NCI-H187 treated with DMSO at 0.1 percent for 48 hours (cell line): Measurements from ENCODE around the gene MCU.

Experiments
- DNase-seq: peaks from one replicate; lab custom pipeline; 2025; lab: John Stamatoyannopoulos, UW

The MCU gene

DNA sequence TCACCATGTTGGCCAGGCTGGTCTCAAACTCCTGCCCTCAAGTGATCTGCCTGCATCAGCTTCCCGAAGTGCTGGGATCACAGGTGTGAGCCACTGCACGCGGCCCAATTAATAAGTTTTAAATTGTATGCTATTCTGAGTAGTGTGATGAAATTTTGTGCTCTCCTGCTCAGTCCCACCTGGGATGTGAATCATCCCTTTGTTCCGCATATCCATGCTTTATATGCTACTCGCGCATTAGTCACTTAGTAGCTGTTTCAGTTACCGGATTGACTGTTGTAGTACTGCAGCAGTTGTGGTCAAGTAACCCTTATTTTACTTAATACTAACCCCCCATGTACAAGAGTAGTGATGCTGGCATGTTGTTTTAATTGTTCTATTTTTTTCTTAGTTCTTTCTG is 154.3 kb downstream of the MCU start:
- no peak for DNase-seq

DNA sequence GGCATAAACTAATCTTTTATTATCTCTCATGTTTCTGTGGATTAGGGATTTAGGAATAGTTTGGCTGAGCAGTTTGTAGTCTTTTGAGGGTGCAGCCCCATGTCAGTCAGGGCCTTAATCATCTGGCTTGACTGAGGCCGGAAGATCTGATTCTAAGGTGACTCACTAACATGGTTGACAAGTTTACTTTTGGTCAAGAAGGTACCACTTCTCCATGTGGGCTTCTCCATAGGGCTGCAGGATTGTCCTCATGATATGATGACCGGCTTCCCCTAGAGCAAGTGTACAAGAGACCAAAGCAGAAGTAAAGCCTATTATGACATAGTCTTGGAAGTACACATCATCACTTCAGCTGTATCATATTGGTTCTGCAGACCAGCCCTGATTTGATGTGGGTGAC is 155.7 kb downstream of the MCU start:
- DNase-seq = no peak

GRCh38 chr10:72850861-72851260 is 158.9 kb downstream of the MCU start:
- no peak for DNase-seq

GRCh38 chr10:72851509-72851908 is 159.6 kb downstream of the MCU start:
- no peak for DNase-seq

GRCh38 chr10:72852508-72852907 is 160.6 kb downstream of the MCU start:
- DNase-seq = no peak

DNA sequence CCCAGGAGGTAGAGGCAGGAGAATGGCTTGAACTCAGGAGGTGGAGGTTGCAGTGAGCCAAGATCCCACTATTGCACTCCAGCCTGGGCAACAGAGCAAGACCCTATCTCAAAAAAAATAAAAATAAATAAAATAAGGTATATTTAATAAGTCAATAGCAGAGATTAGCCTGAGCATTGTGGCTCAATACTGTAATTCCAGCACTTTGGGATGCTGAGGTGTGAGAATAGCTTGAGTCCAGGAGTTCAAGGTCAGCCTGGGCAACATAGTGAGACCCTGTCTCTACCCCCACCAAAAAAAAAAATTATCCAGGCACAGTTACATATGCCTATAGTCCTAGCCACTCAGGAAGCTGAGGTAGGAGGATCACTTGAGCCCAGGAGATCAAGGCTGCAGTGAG is 163.2 kb downstream of the MCU start:
- no peak for DNase-seq

GRCh38 chr10:72855790-72856189 is 163.8 kb downstream of the MCU start:
- DNase-seq = no peak

DNA sequence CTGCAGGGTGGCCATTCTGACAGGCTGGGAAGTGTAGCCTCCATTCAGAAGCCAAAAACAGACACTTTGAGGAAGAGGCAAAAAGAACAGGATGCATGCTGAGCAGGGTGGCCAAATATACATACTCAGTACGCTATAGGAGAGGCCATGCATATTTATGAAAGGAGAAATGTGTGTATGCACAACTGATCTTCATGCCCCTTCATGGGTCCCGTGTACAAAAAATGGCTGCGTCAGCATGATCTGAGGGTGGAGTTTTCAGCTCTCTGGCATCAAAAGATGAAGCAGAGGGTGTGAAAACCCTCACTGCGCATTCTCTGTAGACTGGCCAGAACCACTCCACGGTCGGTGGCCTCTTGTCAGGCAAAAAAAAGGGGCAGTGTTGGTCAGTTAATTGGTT is 166.1 kb downstream of the MCU start:
- DNase-seq = no peak

GRCh38 chr10:72862957-72863356 is 171.0 kb downstream of the MCU start:
- no peak for DNase-seq

DNA sequence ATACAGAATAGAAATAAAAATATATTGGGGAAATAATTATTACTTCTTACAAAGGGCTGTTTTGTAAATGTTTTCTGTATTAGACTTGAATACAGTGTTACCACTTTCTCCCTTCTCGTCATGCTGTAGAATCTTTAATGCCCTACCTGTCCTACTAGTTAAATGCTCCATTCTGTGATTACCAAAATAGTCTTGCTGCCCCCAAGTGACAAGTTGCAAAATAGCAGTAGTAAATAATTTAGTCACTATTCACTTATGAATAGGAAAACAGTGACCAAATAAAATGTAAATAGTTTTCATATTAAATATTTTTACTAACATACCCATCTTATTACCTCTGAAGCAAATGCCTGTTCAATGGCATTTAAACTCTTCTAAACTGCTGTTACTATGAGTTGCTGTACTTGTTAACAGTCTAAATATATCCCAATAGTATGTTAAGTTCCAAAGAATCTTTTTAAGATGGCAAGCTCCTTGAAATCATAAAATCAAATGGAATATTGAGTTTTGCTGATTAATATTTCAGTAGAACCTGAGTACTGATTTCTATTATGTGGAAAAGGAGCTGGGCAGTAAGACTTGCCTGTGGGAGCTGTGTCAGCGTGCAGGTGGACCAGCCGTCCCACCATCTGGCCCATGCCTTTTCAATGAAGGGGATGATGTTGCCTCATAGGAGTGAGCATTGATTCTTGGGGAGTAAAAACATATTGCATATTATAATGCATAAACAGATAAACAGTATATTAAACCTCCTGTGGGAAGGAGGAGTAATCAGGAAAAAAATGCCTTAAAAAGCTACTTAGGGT is 183.5 kb downstream of the MCU start:
- no peak for DNase-seq

GRCh38 chr10:72879245-72879644 is 187.3 kb downstream of the MCU start:
- no peak for DNase-seq

- no peak for DNase-seq
Measured at GRCh38 chr10:72881291-72881690, 189.3 kb downstream of the MCU start.

GRCh38 chr10:72883861-72884260 is 191.9 kb downstream of the MCU start:
- DNase-seq = no peak

- no peak for DNase-seq
Measured at GRCh38 chr10:72885953-72886352, 194.0 kb downstream of the MCU start.

GRCh38 chr10:72886621-72887020 is 194.7 kb downstream of the MCU start:
- DNase-seq = no peak

GRCh38 chr10:72887043-72887442 is 195.1 kb downstream of the MCU start:
- no peak for DNase-seq

DNA sequence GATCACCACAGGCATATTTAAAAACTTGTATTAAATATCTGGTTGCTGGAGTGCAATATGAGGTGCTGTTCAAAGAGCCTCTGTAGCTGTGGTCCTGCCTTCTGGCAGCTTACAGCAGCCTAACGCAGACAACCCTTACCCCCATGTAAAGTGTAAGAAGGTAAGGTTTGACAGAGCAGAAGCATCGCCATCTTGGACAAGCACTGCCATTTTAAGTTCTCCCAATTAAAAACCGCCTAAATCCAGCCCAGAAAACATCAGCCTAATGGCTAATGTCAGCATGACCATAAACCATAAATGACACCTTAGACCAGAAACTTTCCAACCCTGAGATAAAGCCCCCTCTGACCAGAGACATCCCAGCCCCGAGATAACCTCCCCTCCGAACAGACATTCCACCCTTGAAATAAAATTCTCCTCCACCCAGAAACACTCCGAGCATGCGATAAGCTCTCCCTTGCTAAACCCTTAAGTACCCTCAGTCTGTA is 196.3 kb downstream of the MCU start:
- DNase-seq = no peak

DNA sequence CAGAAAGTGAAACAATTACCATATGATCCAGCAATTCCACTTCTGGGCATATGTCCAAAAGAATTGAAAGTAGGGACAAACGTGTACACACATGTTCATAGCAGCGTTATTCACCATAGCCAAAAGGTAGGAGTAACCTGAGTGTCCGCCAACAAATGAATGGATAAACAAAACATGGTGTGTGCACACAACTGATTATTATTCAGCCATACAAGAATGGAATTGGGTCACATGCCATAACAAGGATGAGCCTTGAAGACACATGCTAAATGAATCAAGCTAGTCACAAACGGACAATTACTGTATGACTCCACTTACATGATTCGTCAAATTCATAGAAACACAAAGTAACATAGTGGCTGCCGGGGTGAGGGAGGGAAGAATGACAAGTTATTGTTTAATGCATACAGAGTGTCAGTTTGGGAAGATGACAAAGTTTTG is 197.5 kb downstream of the MCU start:
- DNase-seq = peak; percentile 4

- no peak for DNase-seq
Measured at GRCh38 chr10:72890086-72890485, 198.1 kb downstream of the MCU start.

GRCh38 chr10:72893136-72893798 is 201.3 kb downstream of the MCU start, which contains the start of gene OIT3:
Gene OIT3 (plus strand): TSS chr10:72893739. CDS start chr10:72893799, 60 bp downstream.
- no peak for DNase-seq

GRCh38 chr10:72895236-72895850 is 203.4 kb downstream of the MCU start:
- DNase-seq = no peak

- no peak for DNase-seq
Measured at GRCh38 chr10:72898616-72899015, 206.7 kb downstream of the MCU start.

DNA sequence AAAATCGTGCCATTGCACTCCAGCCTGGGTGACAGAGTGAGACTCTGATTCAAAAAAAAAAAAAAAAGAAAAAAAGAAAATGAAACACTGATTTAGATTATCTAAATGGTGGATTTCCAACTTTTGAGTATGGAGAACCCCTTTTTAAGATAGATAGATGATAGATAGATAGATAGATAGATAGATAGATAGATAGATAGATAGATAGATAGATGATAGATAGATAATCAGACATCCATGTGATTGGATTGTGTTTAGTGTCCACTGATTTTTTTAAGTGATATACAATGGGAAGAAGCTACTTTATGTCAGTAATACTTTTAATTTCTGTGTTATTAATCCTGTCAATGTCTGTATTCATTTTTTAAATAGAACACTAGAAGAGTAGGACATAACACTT is 207.6 kb downstream of the MCU start:
- no peak for DNase-seq
